Stomach (tissue), 9 donors: Measurements from ENCODE around the gene AK5. TPM values are rescaled to one million over a fixed set of nuclear protein-coding genes. Genes with fewer than 3 reads are reported as not detected.

Experiments used
- DNase-seq, 2 donors: peaks; one replicate each; pipeline versions ENCODE4 v3.0.0 to v3.0.0-alpha.2; 2013 to 2019
- H3K27ac ChIP-seq, 5 donors: fragments of 200-600 bp in 4 of 5; sonication (generic) in 4 of 5; one replicate each; pipeline ENCODE4 v1.5.1; 2013 to 2019; ENCODE audit warnings: mild to moderate bottlenecking in 1 of 5, moderate library complexity in 1 of 5
- H3K27me3 ChIP-seq, 3 donors: fragments of 200-600 bp; sonication (generic); one replicate each; pipeline ENCODE4 v1.5.1; 2017 to 2019; ENCODE audit warnings: mixed run types in 1 of 3
- H3K36me3 ChIP-seq, 4 donors: fragments of 200-600 bp; sonication (generic); 1 replicate in 3 of 4; 2 replicates in 1 of 4; pipeline ENCODE4 v1.5.1; 2016 to 2019
- H3K4me1 ChIP-seq, 4 donors: fragments of 200-600 bp; sonication (generic); one replicate each; pipeline ENCODE4 v1.5.1; 2016 to 2019
- H3K4me3 ChIP-seq, 4 donors: fragments of 200-600 bp; sonication (generic) in 3 of 4; one replicate each; pipeline ENCODE4 v1.5.1; 2016 to 2019; ENCODE audit warnings: mild to moderate bottlenecking in 1 of 4
- H3K9me3 ChIP-seq, 4 donors: fragments of 200-600 bp; sonication (generic); one replicate each; pipeline ENCODE4 v1.5.1; 2016 to 2019
- EP300 ChIP-seq: sonication (generic); formaldehyde crosslinking; IDR thresholded peaks from one replicate; pipeline ENCODE4 v1.6.1; 2017; ENCODE audit warnings: antibody characterized with exemption
- POLR2A ChIP-seq, 4 donors: fragments of 450-650 bp; IDR thresholded peaks; one replicate each; pipeline ENCODE4 v1.6.1; 2016; ENCODE audit warnings: antibody characterized with exemption in 4 of 4, control low read depth in 2 of 4, mild to moderate bottlenecking in 1 of 4, moderate library complexity in 1 of 4
- POLR2AphosphoS5 ChIP-seq, 3 donors: sonication (generic); formaldehyde crosslinking; IDR thresholded peaks; one replicate each; pipeline ENCODE4 v1.6.1; 2016; ENCODE audit warnings: antibody characterized with exemption in 3 of 3
- WGBS, 5 donors: extraction: QIAGEN DNeasy Blood & Tissue Kit in 3 of 5; methylation state at CpG; one replicate each; pipeline versions ENCODE4 v1.1.5 to v1.1.7; 2013 to 2018; 5-methylcytosine and 5-hydroxymethylcytosine counted together
- intact Hi-C: fragments of 100-400 bp; cut with DNase I; formaldehyde crosslinking; loops from one replicate; pipeline ENCODE4 v1.15.1; 2023; ENCODE audit warnings: low total_unique reads
- polyA plus RNA-seq, 3 donors: library from polyadenylated mRNA; stranded (reverse); fragments of 200-250 nt; gene quantifications; one replicate each; pipeline ENCODE4 v1.2.3, GENCODE V29; 2013
- total RNA-seq, 5 donors: library from RNA; depleted of rRNA; stranded (reverse); fragments of >200 nt; gene quantifications; one replicate each; pipeline versions ENCODE4 v1.1.0 to v1.2.3, GENCODE V29; 2014 to 2016
- TF ChIP-seq, protein P1 (sequence below), 7 experiments: fragments of 450-650 bp in 4 of 7; fragments of 200-600 bp in 3 of 7; sonication (generic) in 3 of 7; IDR thresholded peaks; one replicate each; pipeline ENCODE4 v1.5.1; 2016 to 2019; ENCODE audit warnings: antibody characterized with exemption in 7 of 7, control low read depth in 2 of 7, mild to moderate bottlenecking in 1 of 7
- donor health status: healthy with polysubstance abuse.
- donor health status: Bipolar disorder and iron deficiency.
- donor health status: healthy.

AK5 gene
- total and polyA plus RNA-seq, 8 donors, result 0.23 to 5.0 (median 1.3) TPM; not detected in 3

DNA sequence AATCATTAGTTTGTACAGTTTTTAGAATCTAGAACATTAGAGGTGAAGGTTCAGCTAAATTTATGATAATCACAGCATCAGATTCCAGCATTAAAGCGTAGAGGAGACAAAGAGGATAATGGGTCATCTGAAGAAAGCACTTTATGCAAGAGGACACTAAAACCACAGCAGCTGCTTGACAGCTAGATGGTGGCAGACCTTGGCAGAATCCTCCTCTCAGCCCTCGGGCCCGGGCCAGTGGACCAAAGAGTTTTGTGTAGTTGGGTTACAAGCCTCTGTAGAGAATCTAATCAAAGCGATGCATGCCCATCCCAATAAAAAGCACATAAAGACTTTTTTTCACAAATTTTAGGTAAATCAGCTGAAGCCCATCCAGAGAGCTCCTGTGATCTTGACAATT lies 59.4 kb downstream of the AK5 start:
- no peaks in the 10 kb centered on the region for H3K27me3 ChIP-seq
- H3K4me1 ChIP-seq, result no peaks in the 10 kb centered on the region
- TF ChIP-seq POLR2AphosphoS5 (IDR thresholded peaks at IDR 0.05) (no peak), EP300 (no peak), POLR2A (IDR thresholded peaks at IDR 0.05) (no peak)
- TF ChIP-seq, protein P1, sequence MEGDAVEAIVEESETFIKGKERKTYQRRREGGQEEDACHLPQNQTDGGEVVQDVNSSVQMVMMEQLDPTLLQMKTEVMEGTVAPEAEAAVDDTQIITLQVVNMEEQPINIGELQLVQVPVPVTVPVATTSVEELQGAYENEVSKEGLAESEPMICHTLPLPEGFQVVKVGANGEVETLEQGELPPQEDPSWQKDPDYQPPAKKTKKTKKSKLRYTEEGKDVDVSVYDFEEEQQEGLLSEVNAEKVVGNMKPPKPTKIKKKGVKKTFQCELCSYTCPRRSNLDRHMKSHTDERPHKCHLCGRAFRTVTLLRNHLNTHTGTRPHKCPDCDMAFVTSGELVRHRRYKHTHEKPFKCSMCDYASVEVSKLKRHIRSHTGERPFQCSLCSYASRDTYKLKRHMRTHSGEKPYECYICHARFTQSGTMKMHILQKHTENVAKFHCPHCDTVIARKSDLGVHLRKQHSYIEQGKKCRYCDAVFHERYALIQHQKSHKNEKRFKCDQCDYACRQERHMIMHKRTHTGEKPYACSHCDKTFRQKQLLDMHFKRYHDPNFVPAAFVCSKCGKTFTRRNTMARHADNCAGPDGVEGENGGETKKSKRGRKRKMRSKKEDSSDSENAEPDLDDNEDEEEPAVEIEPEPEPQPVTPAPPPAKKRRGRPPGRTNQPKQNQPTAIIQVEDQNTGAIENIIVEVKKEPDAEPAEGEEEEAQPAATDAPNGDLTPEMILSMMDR (IDR thresholded peaks at IDR 0.05), result no peak
- 92 to 96% (median 93%) methylated on average over 4 of the region's 4 CpGs for WGBS, 5 donors
- H3K4me3 ChIP-seq, result no peak overlapping the region
- H3K27ac ChIP-seq, result no peak overlapping the region
- H3K36me3 ChIP-seq, result no peaks in the 10 kb centered on the region
- no peaks in the 10 kb centered on the region for H3K9me3 ChIP-seq
- intact Hi-C loops, result no loop called here
- DNase-seq, result no peak

DNA sequence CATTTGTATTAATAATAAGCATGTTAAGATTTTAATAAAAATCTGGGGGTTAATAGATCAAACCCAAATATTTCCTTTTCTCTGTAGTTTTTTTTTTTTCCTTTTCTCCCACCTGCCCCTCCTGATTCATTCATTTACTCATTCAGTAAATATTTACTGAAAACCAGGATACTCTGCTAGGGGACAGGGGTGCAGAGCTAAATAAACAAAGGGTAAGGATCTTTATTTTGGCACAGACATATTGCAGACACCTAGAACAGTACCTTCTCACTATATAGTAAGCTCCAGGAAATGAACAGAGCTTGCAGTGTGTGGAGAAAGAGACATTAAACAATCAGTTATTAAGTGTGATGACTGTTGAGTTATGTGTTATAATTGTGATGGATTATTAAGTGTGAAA lies 60.9 kb downstream of the AK5 start:
- no peak for TF ChIP-seq POLR2AphosphoS5 (IDR thresholded peaks at IDR 0.05)
- no peak for TF ChIP-seq EP300
- no peak for TF ChIP-seq POLR2A (IDR thresholded peaks at IDR 0.05)
- TF ChIP-seq, protein P1 (IDR thresholded peaks at IDR 0.05), result no peak
- Histone ChIP-seq H3K27ac (no peak overlapping the region), H3K9me3 (no peaks in the 10 kb centered on the region), H3K36me3 (no peaks in the 10 kb centered on the region), H3K27me3 (no peaks in the 10 kb centered on the region), H3K4me1 (no peaks in the 10 kb centered on the region), H3K4me3 (no peak overlapping the region)
- intact Hi-C loops, result no loop called here
- no peak for DNase-seq

DNA sequence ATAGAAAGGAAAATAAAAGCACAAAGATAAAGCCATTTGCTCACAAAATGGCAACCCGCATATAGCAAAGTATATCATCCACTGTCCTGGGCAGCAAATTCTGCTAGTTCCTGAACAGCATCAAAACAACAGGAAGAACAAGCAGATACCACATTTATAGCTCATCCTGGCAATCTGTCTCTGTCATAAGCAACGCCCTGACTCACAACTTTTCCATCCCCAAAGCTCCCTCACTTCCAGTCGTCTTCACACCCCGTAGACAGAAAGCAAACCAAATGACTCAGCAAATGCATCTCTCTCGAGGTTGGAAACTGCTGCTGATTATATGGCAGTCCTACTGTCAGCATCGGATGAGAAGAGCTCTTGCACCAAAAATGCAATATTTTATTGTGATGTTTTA lies 65.8 kb downstream of the AK5 start:
- H3K4me1 ChIP-seq, result no peaks in the 10 kb centered on the region
- H3K27ac ChIP-seq, result no peak overlapping the region
- H3K36me3 ChIP-seq, result no peaks in the 10 kb centered on the region
- H3K4me3 ChIP-seq, result no peak overlapping the region
- TF ChIP-seq POLR2A (IDR thresholded peaks at IDR 0.05), result no peak
- TF ChIP-seq POLR2AphosphoS5 (IDR thresholded peaks at IDR 0.05), result no peak
- TF ChIP-seq, protein P1 (IDR thresholded peaks at IDR 0.05), result no peak
- no peak for TF ChIP-seq EP300
- no peak for DNase-seq
- intact Hi-C loops, result no loop called here
- WGBS, 5 donors, result 53 to 71% (median 67%) methylated on average over 6 of the region's 6 CpGs
- no peaks in the 10 kb centered on the region for H3K9me3 ChIP-seq
- H3K27me3 ChIP-seq, result no peaks in the 10 kb centered on the region

DNA sequence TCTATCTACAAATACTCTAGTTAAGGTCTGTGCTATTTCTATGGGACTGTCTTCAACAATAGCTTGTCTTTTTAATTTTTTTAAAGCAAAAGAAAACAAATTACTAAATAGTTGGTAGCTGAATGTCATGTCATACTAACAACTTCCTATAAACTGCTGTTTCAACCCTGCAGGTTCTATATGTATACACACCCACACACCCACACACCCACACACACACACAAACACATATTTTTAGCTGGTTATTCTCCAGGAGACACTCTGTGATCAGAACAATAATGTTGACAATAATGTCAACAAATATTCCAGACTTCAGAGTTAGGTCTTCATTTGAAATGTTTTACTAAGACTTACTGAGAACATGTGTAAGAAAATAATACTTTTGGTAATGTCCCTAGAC lies 66.7 kb downstream of the AK5 start:
- TF ChIP-seq POLR2AphosphoS5 (IDR thresholded peaks at IDR 0.05) (no peak), POLR2A (IDR thresholded peaks at IDR 0.05) (no peak), EP300 (no peak)
- TF ChIP-seq, protein P1 (IDR thresholded peaks at IDR 0.05), result no peak
- DNase-seq, result no peak
- no peaks in the 10 kb centered on the region for H3K27me3 ChIP-seq
- no peak overlapping the region for H3K4me3 ChIP-seq
- H3K36me3 ChIP-seq, result no peaks in the 10 kb centered on the region
- intact Hi-C loops, result no loop called here
- no peaks in the 10 kb centered on the region for H3K9me3 ChIP-seq
- no peak overlapping the region for H3K27ac ChIP-seq
- no peaks in the 10 kb centered on the region for H3K4me1 ChIP-seq

DNA sequence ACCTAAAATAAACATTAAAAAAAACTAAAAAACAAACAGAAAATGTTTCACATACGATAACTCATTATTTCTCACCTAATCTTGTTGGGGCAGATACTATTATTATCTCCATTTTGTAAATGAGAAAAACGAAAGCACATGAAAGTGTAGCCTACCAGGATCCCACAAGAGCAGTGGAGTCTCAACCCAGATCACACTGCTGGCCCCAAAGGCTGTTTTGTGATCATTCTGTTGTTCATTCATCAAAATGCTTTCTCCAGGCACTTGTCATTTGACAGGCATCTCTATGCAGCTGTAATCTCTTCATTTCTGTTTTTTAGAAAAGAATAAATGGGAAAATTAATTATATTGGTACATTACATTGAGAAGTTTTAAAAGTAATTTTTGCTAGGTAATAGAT lies 67.5 kb downstream of the AK5 start:
- no peaks in the 10 kb centered on the region for H3K4me1 ChIP-seq
- no peaks in the 10 kb centered on the region for H3K9me3 ChIP-seq
- intact Hi-C loops, result no loop called here
- TF ChIP-seq EP300, result no peak
- no peak for TF ChIP-seq POLR2A (IDR thresholded peaks at IDR 0.05)
- TF ChIP-seq, protein P1 (IDR thresholded peaks at IDR 0.05), result no peak
- no peak for TF ChIP-seq POLR2AphosphoS5 (IDR thresholded peaks at IDR 0.05)
- H3K27ac ChIP-seq, result no peak overlapping the region
- DNase-seq, result no peak
- no peaks in the 10 kb centered on the region for H3K36me3 ChIP-seq
- H3K27me3 ChIP-seq, result no peaks in the 10 kb centered on the region
- 30 to 58% (median 36%) methylated on average over 2 of the region's 2 CpGs for WGBS, 5 donors
- no peak overlapping the region for H3K4me3 ChIP-seq
